ENCODE measurements around the gene SLC7A8.

GRCh38 chr14:23101213-23101970 is 82.1 kb downstream of the SLC7A8 start:
- TF ChIP-seq ZNF384 (IDR thresholded peaks at IDR 0.05) (no peak), ELF4 (IDR thresholded peaks at IDR 0.05) (no peak), FOXM1 (IDR thresholded peaks at IDR 0.05; ENCODE audit: borderline replicate concordance) (no peak), SP1 (IDR thresholded peaks at IDR 0.05) (no peak), ARNT (IDR thresholded peaks at IDR 0.05) (no peak), FOXK2 (IDR thresholded peaks at IDR 0.05) (no peak)

All from HEK293T (cell line).